RWPE2 (cell line): ENCODE results near the gene TEX44.
"Not testable (repeated sequence)": the region's sequence is repeated elsewhere in the genome, so short reads cannot be mapped to it uniquely, and the experiment has no call there.

Source experiments
- ATAC-seq: fragments of 200-7000 bp; cut with Tn5 transposase; 3 replicates; pipeline ENCODE4 v1.9.1; 2021; ENCODE audit warnings: low read depth
- DNase-seq: peaks from one replicate; pipeline ENCODE4 v3.0.0-alpha.2; 2020; ENCODE audit warnings: low spot score
- H3K27ac ChIP-seq: fragments of 450-650 bp; 2 replicates; pipeline ENCODE4 v1.5.1; 2017; ENCODE audit warnings: mild to moderate bottlenecking; ENCODE audit not compliant: poor library complexity, severe bottlenecking
- H3K27me3 ChIP-seq: fragments of 250-450 bp; sonication (Bioruptor Pico); 2 replicates; pipeline ENCODE4 v1.5.1; 2021; ENCODE audit warnings: mild to moderate bottlenecking, moderate library complexity; ENCODE audit not compliant: insufficient read depth, poor library complexity, severe bottlenecking
- H3K36me3 ChIP-seq: fragments of 250-450 bp; sonication (Bioruptor Pico); 2 replicates; pipeline ENCODE4 v1.5.1; 2020; ENCODE audit warnings: low read depth, mild to moderate bottlenecking, moderate library complexity
- H3K4me1 ChIP-seq: fragments of 250-450 bp; sonication (Bioruptor Pico); 2 replicates; pipeline ENCODE4 v1.5.1; 2021; ENCODE audit warnings: mild to moderate bottlenecking, moderate library complexity; ENCODE audit not compliant: insufficient read depth, poor library complexity, severe bottlenecking
- H3K4me3 ChIP-seq: fragments of 250-450 bp; sonication (Bioruptor Pico); 2 replicates; pipeline ENCODE4 v1.5.1; 2021; ENCODE audit warnings: mild to moderate bottlenecking, moderate library complexity; ENCODE audit not compliant: severe bottlenecking
- H3K9me3 ChIP-seq: fragments of 250-450 bp; sonication (Bioruptor Pico); 2 replicates; pipeline ENCODE4 v1.5.1; 2021; ENCODE audit warnings: mild to moderate bottlenecking, moderate library complexity; ENCODE audit not compliant: severe bottlenecking
- CTCF ChIP-seq: fragments of 450-650 bp; IDR thresholded peaks from one replicate; pipeline ENCODE4 v1.5.1; 2017; ENCODE audit warnings: mild to moderate bottlenecking, moderate library complexity; ENCODE audit not compliant: poor library complexity, severe bottlenecking

TEX44 gene

GRCh38 chr2:231571661-231572191 is 20.9 kb upstream of the TEX44 start:
- no peaks in the 10 kb centered on the region for H3K4me1 ChIP-seq
- no peak overlapping the region for H3K4me3 ChIP-seq
- no peak for ATAC-seq
- DNase-seq, result no peak
- no peaks in the 10 kb centered on the region for H3K36me3 ChIP-seq
- H3K27ac ChIP-seq, result no peak overlapping the region
- TF ChIP-seq CTCF, result no peak
- no peaks in the 10 kb centered on the region for H3K9me3 ChIP-seq
- no peaks in the 10 kb centered on the region for H3K27me3 ChIP-seq

- Histone ChIP-seq H3K4me3 (no peak overlapping the region), H3K4me1 (no peaks in the 10 kb centered on the region), H3K36me3 (no peaks in the 10 kb centered on the region), H3K27me3 (no peaks in the 10 kb centered on the region), H3K9me3 (no peaks in the 10 kb centered on the region), H3K27ac (no peak overlapping the region)
- no peak for DNase-seq
- TF ChIP-seq CTCF, result no peak
- no peak for ATAC-seq
Measured at GRCh38 chr2:231573096-231573495, 19.6 kb upstream of the TEX44 start.

- TF ChIP-seq CTCF, result no peak
- ATAC-seq, result no peak
- no peaks in the 10 kb centered on the region for H3K4me1 ChIP-seq
- H3K9me3 ChIP-seq, result no peaks in the 10 kb centered on the region
- no peak overlapping the region for H3K27ac ChIP-seq
- H3K27me3 ChIP-seq, result no peaks in the 10 kb centered on the region
- no peak for DNase-seq
- no peak overlapping the region for H3K4me3 ChIP-seq
- H3K36me3 ChIP-seq, result no peaks in the 10 kb centered on the region
Measured at GRCh38 chr2:231573698-231574421, 18.8 kb upstream of the TEX44 start.

GRCh38 chr2:231575612-231576256 is 16.9 kb upstream of the TEX44 start:
- TF ChIP-seq CTCF, result no peak
- H3K4me1 ChIP-seq, result no peaks in the 10 kb centered on the region
- ATAC-seq, result no peak
- no peak overlapping the region for H3K4me3 ChIP-seq
- H3K9me3 ChIP-seq, result no peaks in the 10 kb centered on the region
- no peak for DNase-seq
- no peaks in the 10 kb centered on the region for H3K36me3 ChIP-seq
- H3K27ac ChIP-seq, result no peak overlapping the region
- H3K27me3 ChIP-seq, result no peaks in the 10 kb centered on the region

- H3K27ac ChIP-seq, result no peak overlapping the region
- no peak for TF ChIP-seq CTCF
- H3K4me1 ChIP-seq, result no peaks in the 10 kb centered on the region
- no peaks in the 10 kb centered on the region for H3K36me3 ChIP-seq
- ATAC-seq (no peak), DNase-seq (no peak)
- no peak overlapping the region for H3K4me3 ChIP-seq
- H3K9me3 ChIP-seq, result no peaks in the 10 kb centered on the region
- no peaks in the 10 kb centered on the region for H3K27me3 ChIP-seq
Measured at GRCh38 chr2:231576465-231576864, 16.2 kb upstream of the TEX44 start.

GRCh38 chr2:231578655-231579054 is 14.0 kb upstream of the TEX44 start:
- not testable (repeated sequence) for H3K27me3 ChIP-seq, H3K4me3 ChIP-seq, H3K27ac ChIP-seq, H3K36me3 ChIP-seq, H3K4me1 ChIP-seq, H3K9me3 ChIP-seq, ATAC-seq, DNase-seq
